AG04449 (cell line): ENCODE data around the gene DISP3.

Experiments used
- CTCF ChIA-PET: fragments of 350-600 bp; formaldehyde crosslinking; extraction: SDS; loops from one replicate; lab custom pipeline; 2021; ENCODE audit warnings: antibody characterized with exemption; lab: Yijun Ruan, JAX
- POLR2A ChIA-PET: fragments of 400-600, 350-600 bp; formaldehyde crosslinking; extraction: SDS; loops from one replicate; lab custom pipeline; 2020; ENCODE audit warnings: antibody characterized with exemption, inconsistent platforms; lab: Yijun Ruan, JAX
- DNase-seq: peaks from one replicate; pipeline ENCODE4 v3.0.0-alpha.2; 2010; ENCODE audit warnings: low read depth, low spot score
- H3K4me3 ChIP-seq: 2 replicates; pipeline ENCODE4 v1.5.1; 2011; ENCODE audit warnings: low read depth, mild to moderate bottlenecking, control low read depth, low read length
- CTCF ChIP-seq: IDR thresholded peaks from one replicate; pipeline ENCODE4 v1.5.1; 2011; ENCODE audit warnings: mild to moderate bottlenecking, moderate library complexity, low read length, control low read depth, inconsistent platforms; ENCODE audit not compliant: insufficient read depth; ENCODE audit errors: missing control alignments

The DISP3 gene

GRCh38 chr1:11500881-11501280, 21.9 kb downstream of the DISP3 start:
- ChIA-PET POLR2A (no interaction called here), CTCF (no interaction called here)
- no peak overlapping the region for H3K4me3 ChIP-seq
- no peak for DNase-seq
- no peak for TF ChIP-seq CTCF

GRCh38 chr1:11501491-11501897, 22.5 kb downstream of the DISP3 start:
- TF ChIP-seq CTCF, result no peak
- CTCF ChIA-PET, result no interaction called here
- no peak overlapping the region for H3K4me3 ChIP-seq
- POLR2A ChIA-PET, result no interaction called here
- no peak for DNase-seq

GRCh38 chr1:11501906-11502485, 23.0 kb downstream of the DISP3 start:
- ChIA-PET CTCF (no interaction called here), POLR2A (no interaction called here)
- DNase-seq, result no peak
- no peak for TF ChIP-seq CTCF
- no peak overlapping the region for H3K4me3 ChIP-seq

GRCh38 chr1:11502516-11502915, 23.6 kb downstream of the DISP3 start:
- DNase-seq, result no peak
- ChIA-PET CTCF (no interaction called here), POLR2A (no interaction called here)
- H3K4me3 ChIP-seq, result no peak overlapping the region
- no peak for TF ChIP-seq CTCF

- POLR2A ChIA-PET, result no interaction called here
- DNase-seq, result no peak
- H3K4me3 ChIP-seq, result no peak overlapping the region
- TF ChIP-seq CTCF, result no peak
- CTCF ChIA-PET, result no interaction called here
These were observed 25.6 kb downstream of the DISP3 start for GRCh38 chr1:11504599-11504998.

- no peak for DNase-seq
- H3K4me3 ChIP-seq, result no peak overlapping the region
- ChIA-PET CTCF (no interaction called here), POLR2A (no interaction called here)
- TF ChIP-seq CTCF, result no peak
These were observed 26.9 kb downstream of the DISP3 start for GRCh38 chr1:11505591-11506538.
